ENCODE measurements around the gene EXD3. TPM values are rescaled to one million over a fixed set of nuclear protein-coding genes. Genes with fewer than 3 reads are reported as not detected.
"Not testable (repeated sequence)": the region's sequence is repeated elsewhere in the genome, so short reads cannot be mapped to it uniquely, and the experiment has no call there.

The EXD3 gene
- total RNA-seq, 1 experiment from 2014 or later = 15.3 TPM

DNA sequence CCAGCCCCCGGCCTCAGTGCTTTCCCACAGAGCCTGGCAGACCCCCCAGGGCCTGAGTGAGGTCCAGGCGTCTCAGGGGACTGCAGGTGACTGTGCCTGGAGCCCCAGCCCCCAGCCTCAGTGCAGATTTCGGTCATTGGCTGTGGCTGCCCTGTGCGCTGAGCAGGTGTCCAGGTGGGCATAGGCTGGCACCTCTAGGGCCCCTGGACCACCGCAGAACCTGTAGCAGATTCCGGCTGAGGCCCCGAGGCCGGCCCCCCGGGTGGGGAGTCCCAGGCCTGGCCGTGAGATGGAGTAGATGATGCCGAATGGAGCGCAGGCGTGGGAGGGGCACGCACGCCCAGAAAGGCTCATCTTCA lies 12.1 kb downstream of the EXD3 start:
- Histone ChIP-seq H3K4ac (ENCODE audit: low read depth, low read length) (no peak overlapping the region), H2AFZ (ENCODE audit: low read length) (no peak overlapping the region), H2BK12ac (ENCODE audit: insufficient read length, low read depth, low read length) (no peak overlapping the region), H3K4me2 (ENCODE audit: insufficient read depth, insufficient read length, low read length) (no peak overlapping the region), H2AK5ac (ENCODE audit: insufficient read length, low read length) (no peak overlapping the region), H4K91ac (ENCODE audit: insufficient read length, low read depth, low read length) (no peak overlapping the region), H3K79me2 (ENCODE audit: insufficient read depth, low read length) (no peaks in the 10 kb centered on the region), H4K5ac (ENCODE audit: insufficient read length, low read depth, low read length) (no peak overlapping the region), H3K14ac (ENCODE audit: insufficient read depth, low read length) (no peak overlapping the region), H3K23me2 (ENCODE audit: insufficient read length, low read depth, low read length, poor library complexity, severe bottlenecking) (peaks cover 3% of the 10 kb centered on the region), H2BK15ac (ENCODE audit: low read depth, low read length) (peak overlapping the region; percentile 40; the same call in 1 of the 2 replicates), H3K18ac (ENCODE audit: insufficient read length, low read depth, low read length) (no peak overlapping the region), H3T11ph (ENCODE audit: low read length) (no peak overlapping the region), H3K9ac (ENCODE audit: extremely low read depth, insufficient read length, low read length) (no peak overlapping the region), H3K79me1 (ENCODE audit: insufficient read depth, low read depth, low read length, poor library complexity, severe bottlenecking) (no peaks in the 10 kb centered on the region), H2BK5ac (ENCODE audit: insufficient read length, low read length) (no peak overlapping the region), H3K23ac (ENCODE audit: insufficient read length, low read depth, low read length) (no peak overlapping the region), H2BK20ac (ENCODE audit: low read depth, low read length, poor library complexity, severe bottlenecking) (no peak overlapping the region), H3K4me1 (ENCODE audit: insufficient read depth, low read length) (no peaks in the 10 kb centered on the region), H2BK120ac (ENCODE audit: low read depth, low read length, poor library complexity, severe bottlenecking) (no peak overlapping the region), H3K56ac (ENCODE audit: insufficient read length, low read depth, low read length) (no peak overlapping the region), H4K8ac (replicated peaks; ENCODE audit: insufficient read length, low read depth, low read length) (no peak overlapping the region), H3K9me3 (ENCODE audit: control insufficient read depth, low read depth, low read length) (no peaks in the 10 kb centered on the region), H3K27me3 (ENCODE audit: insufficient read depth, low read length) (no peaks in the 10 kb centered on the region), H3K27ac (ENCODE audit: insufficient read length, low read depth, low read length) (no peak overlapping the region), H4K20me1 (ENCODE audit: control insufficient read depth, insufficient read depth, insufficient read length) (no peaks in the 10 kb centered on the region)
- Mint-ChIP-seq H3K4me3 (no peak overlapping the region), H3K36me3 (ENCODE audit: insufficient read depth in 1 of 3, low read depth in 3 of 3) (peaks cover 0 to 2% (median 0%) of the 10 kb centered on the region in 3 experiments; a peak in 1 of 7 replicates), H3K27me3 (ENCODE audit: low read depth) (peaks cover 4% of the 10 kb centered on the region; the same call in 1 of the 2 replicates), H3K4me1 (peaks cover 0 to 5% of the 10 kb centered on the region in 2 experiments; a peak in 1 of 4 replicates), H3K27ac (no peak overlapping the region), H3K9me3 (no peaks in the 10 kb centered on the region)
- WGBS (ENCODE audit: extremely low coverage, insufficient read length, low lambda C conversion rate) = no CpG with 5 or more reads among the region's 15 CpGs
- peak; percentile 21 for DNase-seq
- TF ChIP-seq, protein P1, sequence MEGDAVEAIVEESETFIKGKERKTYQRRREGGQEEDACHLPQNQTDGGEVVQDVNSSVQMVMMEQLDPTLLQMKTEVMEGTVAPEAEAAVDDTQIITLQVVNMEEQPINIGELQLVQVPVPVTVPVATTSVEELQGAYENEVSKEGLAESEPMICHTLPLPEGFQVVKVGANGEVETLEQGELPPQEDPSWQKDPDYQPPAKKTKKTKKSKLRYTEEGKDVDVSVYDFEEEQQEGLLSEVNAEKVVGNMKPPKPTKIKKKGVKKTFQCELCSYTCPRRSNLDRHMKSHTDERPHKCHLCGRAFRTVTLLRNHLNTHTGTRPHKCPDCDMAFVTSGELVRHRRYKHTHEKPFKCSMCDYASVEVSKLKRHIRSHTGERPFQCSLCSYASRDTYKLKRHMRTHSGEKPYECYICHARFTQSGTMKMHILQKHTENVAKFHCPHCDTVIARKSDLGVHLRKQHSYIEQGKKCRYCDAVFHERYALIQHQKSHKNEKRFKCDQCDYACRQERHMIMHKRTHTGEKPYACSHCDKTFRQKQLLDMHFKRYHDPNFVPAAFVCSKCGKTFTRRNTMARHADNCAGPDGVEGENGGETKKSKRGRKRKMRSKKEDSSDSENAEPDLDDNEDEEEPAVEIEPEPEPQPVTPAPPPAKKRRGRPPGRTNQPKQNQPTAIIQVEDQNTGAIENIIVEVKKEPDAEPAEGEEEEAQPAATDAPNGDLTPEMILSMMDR (conservative IDR thresholded peaks at IDR 0.05) = no peak

DNA sequence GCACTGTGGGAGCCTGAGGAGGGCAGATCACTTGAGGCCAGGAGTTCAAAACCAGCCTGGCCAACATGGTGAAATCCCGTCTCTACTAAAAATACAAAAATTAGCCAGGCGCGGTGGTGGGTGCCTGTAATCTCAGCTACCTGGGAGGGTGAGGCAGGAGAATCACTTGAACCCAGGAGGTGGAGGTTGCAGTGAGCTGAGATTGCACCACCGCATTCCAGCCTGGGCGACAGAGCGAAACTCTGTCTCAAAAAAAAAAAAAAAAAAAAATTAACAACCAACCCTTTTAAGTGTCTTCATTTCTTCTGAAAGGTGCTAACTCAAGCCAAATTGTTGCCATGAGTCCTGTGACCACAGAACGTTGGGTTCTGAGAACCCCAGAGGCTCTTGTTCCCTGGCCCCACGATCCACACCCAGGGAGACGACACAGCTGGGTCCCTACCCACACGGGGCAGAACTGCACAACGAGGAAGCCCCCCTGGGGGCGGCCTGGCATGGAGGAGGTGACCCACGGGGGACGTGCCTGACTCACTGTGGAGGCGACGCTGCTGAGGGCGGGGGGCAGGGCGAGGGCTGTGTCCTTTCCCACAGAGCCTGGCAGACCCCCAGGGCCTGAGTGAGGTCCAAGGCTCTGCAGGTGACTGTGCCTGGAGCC lies 12.6 kb downstream of the EXD3 start:
- not testable (repeated sequence) for H2AK5ac ChIP-seq (ENCODE audit: insufficient read length, low read length); H3K4ac ChIP-seq (ENCODE audit: low read depth, low read length); H4K20me1 ChIP-seq (ENCODE audit: control insufficient read depth, insufficient read depth, insufficient read length); H3K27ac ChIP-seq (ENCODE audit: insufficient read length, low read depth, low read length); H4K91ac ChIP-seq (ENCODE audit: insufficient read length, low read depth, low read length); H2AFZ ChIP-seq (ENCODE audit: low read length); H3K79me1 ChIP-seq (ENCODE audit: insufficient read depth, low read depth, low read length, poor library complexity, severe bottlenecking); H3K18ac ChIP-seq (ENCODE audit: insufficient read length, low read depth, low read length); H3K9me3 ChIP-seq (ENCODE audit: control insufficient read depth, low read depth, low read length); H4K5ac ChIP-seq (ENCODE audit: insufficient read length, low read depth, low read length); H3K23ac ChIP-seq (ENCODE audit: insufficient read length, low read depth, low read length); DNase-seq; H3K56ac ChIP-seq (ENCODE audit: insufficient read length, low read depth, low read length); H4K8ac ChIP-seq (replicated peaks; ENCODE audit: insufficient read length, low read depth, low read length); H2BK120ac ChIP-seq (ENCODE audit: low read depth, low read length, poor library complexity, severe bottlenecking); H3K4me3 Mint-ChIP-seq; H3K9me3 Mint-ChIP-seq; H3K79me2 ChIP-seq (ENCODE audit: insufficient read depth, low read length); H3K27me3 Mint-ChIP-seq (ENCODE audit: low read depth); H3K14ac ChIP-seq (ENCODE audit: insufficient read depth, low read length); H3K4me2 ChIP-seq (ENCODE audit: insufficient read depth, insufficient read length, low read length); H3K27me3 ChIP-seq (ENCODE audit: insufficient read depth, low read length); H3K27ac Mint-ChIP-seq; H2BK12ac ChIP-seq (ENCODE audit: insufficient read length, low read depth, low read length); H2BK15ac ChIP-seq (ENCODE audit: low read depth, low read length); H3T11ph ChIP-seq (ENCODE audit: low read length); H3K23me2 ChIP-seq (ENCODE audit: insufficient read length, low read depth, low read length, poor library complexity, severe bottlenecking); H2BK5ac ChIP-seq (ENCODE audit: insufficient read length, low read length); H2BK20ac ChIP-seq (ENCODE audit: low read depth, low read length, poor library complexity, severe bottlenecking); H3K4me1 Mint-ChIP-seq; H3K36me3 Mint-ChIP-seq (ENCODE audit: insufficient read depth in 1 of 3, low read depth in 3 of 3); H3K9ac ChIP-seq (ENCODE audit: extremely low read depth, insufficient read length, low read length); H3K4me1 ChIP-seq (ENCODE audit: insufficient read depth, low read length)
- no CpG with 5 or more reads among the region's 18 CpGs for WGBS (ENCODE audit: extremely low coverage, insufficient read length, low lambda C conversion rate)
